Right lobe of liver (tissue), 6 donors: ENCODE data around the gene BRD1. TPM values are rescaled to one million over a fixed set of nuclear protein-coding genes. Genes with fewer than 3 reads are reported as not detected.

ENCODE experiments used
- ATAC-seq, 4 donors: fragments of 200-7000 bp; cut with Tn5 transposase; one replicate each; pipeline ENCODE4 v1.9.1; 2020; ENCODE audit warnings: mild to moderate bottlenecking in 4 of 4, moderate library complexity in 4 of 4
- DNase-seq, 3 donors: peaks; one replicate each; pipeline ENCODE4 v3.0.0-alpha.2; 2020
- H3K27ac ChIP-seq, 3 donors: fragments of 200-600 bp; one replicate each; pipeline ENCODE4 v1.8.0; 2022
- H3K27me3 ChIP-seq, 2 donors: fragments of 200-600 bp; one replicate each; pipeline ENCODE4 v1.8.0; 2022
- H3K36me3 ChIP-seq, 4 donors: fragments of 200-600 bp; sonication (generic) in 1 of 4; one replicate each; pipeline versions ENCODE4 v1.5.1 to v1.8.0; 2017 to 2022; ENCODE audit warnings: control low read depth in 1 of 4
- H3K4me1 ChIP-seq, 4 donors: fragments of 200-600 bp; sonication (generic) in 1 of 4; one replicate each; pipeline versions ENCODE4 v1.5.1 to v1.8.0; 2017 to 2022; ENCODE audit warnings: control low read depth in 1 of 4
- H3K4me3 ChIP-seq, 3 donors: fragments of 200-600 bp; one replicate each; pipeline ENCODE4 v1.8.0; 2022
- H3K9me3 ChIP-seq, 4 donors: fragments of 200-600 bp; sonication (generic) in 1 of 4; one replicate each; pipeline versions ENCODE4 v1.5.1 to v1.8.0; 2017 to 2022; ENCODE audit warnings: control low read depth in 1 of 4
- POLR2A ChIP-seq: fragments of 450-650 bp; IDR thresholded peaks from one replicate; pipeline ENCODE4 v1.6.1; 2017; ENCODE audit warnings: antibody characterized with exemption, mild to moderate bottlenecking
- WGBS: methylation state at CpG from one replicate; pipeline ENCODE4 v1.1.6; 2018; ENCODE audit warnings: low coverage, low lambda C conversion rate; ENCODE audit not compliant: insufficient coverage; ENCODE audit errors: missing lambda C conversion rate; 5-methylcytosine and 5-hydroxymethylcytosine counted together
- intact Hi-C, 2 donors: fragments of 100-400 bp; cut with DNase I; formaldehyde crosslinking; loops; one replicate each; pipeline versions ENCODE4 v1.11.2 to v1.14.1; 2022
- total RNA-seq, 6 experiments: library from RNA; depleted of rRNA in 2 of 6; stranded (reverse); fragments of >200 nt in 2 of 6; fragmentation: NEBNext Ultra II Directional in 3 of 6; extraction: Animal tissue kit (Norgen Biotek cat#: 25700) in 3 of 6; gene quantifications; one replicate each; pipeline versions ENCODE4 v1.1.0 to v1.2.4, GENCODE V29; 2016 to 2023
- TF ChIP-seq, protein P1 (sequence below), 4 donors: fragments of 200-600 bp in 3 of 4; fragments of 450-650 bp in 1 of 4; IDR thresholded peaks; one replicate each; pipeline versions ENCODE4 v1.5.1 to v1.8.0; 2016 to 2022; ENCODE audit warnings: antibody characterized with exemption in 4 of 4, mild to moderate bottlenecking in 2 of 4
- donor health status: DM: no; HTN: yes; CAD: no.
- donor health status: DM: no; HTN: no; CAD: no.
- donor health status: DM: no; HTN: no; CAD: no.
- donor health status: DM: no; HTN: yes; CAD: no.
- donor health status: DM: no; HTN: yes; CAD: no.

BRD1 gene
- total RNA-seq, 6 experiments from 2014 or later, result 9.3 to 17.8 (median 11.6) TPM

DNA sequence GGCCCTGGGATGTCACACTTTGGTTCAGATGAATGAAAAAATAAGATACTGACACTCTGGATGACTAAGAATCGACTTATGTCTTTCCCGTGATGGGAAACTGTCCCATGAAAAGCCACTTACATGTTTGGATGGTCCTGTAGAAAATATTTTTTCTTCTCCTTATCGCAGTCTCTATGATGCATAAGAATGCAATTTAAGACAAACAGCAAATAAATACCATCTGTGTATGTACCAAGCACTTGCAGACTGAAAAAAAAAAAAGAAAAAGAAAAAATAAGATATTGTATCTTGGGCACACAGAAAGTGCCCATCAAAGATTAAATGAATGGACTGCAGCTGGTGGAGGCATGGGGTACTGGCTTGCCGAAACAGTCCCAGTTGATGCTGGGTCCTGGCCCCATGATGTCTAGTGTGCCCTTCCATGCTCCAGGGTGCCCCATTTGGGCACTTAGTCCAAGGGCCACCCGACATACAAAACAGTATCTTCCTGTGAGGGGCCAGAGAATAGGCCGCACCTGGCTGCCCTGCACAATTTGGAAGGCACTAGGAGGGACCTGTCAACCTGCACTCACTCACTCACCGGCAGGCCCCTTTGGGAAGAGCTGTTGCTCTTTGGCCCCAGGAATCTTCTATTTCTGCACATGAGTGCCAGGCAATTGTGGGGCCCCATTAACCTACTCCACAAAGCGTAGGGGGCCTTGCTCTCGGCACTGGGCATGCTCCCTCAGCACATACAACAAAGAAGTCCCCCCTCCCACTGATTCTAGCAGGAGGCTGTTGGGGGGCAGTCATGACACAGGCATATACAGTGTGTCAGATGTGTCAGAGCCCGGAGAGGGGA, 23.5 kb upstream of the BRD1 start:
- Histone ChIP-seq H3K4me3 (no peak overlapping the region), H3K27ac (no peak overlapping the region), H3K4me1 (peaks cover 0 to 26% (median 11%) of the 10 kb centered on the region in 4 donors), H3K9me3 (no peaks in the 10 kb centered on the region), H3K27me3 (peaks cover 0 to 5% of the 10 kb centered on the region in 2 donors), H3K36me3 (no peaks in the 10 kb centered on the region)
- ATAC-seq, result no peak
- WGBS, result 71% methylated on average over 5 of the region's 10 CpGs
- TF ChIP-seq POLR2A, result no peak
- TF ChIP-seq, protein P1, sequence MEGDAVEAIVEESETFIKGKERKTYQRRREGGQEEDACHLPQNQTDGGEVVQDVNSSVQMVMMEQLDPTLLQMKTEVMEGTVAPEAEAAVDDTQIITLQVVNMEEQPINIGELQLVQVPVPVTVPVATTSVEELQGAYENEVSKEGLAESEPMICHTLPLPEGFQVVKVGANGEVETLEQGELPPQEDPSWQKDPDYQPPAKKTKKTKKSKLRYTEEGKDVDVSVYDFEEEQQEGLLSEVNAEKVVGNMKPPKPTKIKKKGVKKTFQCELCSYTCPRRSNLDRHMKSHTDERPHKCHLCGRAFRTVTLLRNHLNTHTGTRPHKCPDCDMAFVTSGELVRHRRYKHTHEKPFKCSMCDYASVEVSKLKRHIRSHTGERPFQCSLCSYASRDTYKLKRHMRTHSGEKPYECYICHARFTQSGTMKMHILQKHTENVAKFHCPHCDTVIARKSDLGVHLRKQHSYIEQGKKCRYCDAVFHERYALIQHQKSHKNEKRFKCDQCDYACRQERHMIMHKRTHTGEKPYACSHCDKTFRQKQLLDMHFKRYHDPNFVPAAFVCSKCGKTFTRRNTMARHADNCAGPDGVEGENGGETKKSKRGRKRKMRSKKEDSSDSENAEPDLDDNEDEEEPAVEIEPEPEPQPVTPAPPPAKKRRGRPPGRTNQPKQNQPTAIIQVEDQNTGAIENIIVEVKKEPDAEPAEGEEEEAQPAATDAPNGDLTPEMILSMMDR (IDR thresholded peaks at IDR 0.05), result no peak
- no peak for DNase-seq
- intact Hi-C loops, result no loop called here

DNA sequence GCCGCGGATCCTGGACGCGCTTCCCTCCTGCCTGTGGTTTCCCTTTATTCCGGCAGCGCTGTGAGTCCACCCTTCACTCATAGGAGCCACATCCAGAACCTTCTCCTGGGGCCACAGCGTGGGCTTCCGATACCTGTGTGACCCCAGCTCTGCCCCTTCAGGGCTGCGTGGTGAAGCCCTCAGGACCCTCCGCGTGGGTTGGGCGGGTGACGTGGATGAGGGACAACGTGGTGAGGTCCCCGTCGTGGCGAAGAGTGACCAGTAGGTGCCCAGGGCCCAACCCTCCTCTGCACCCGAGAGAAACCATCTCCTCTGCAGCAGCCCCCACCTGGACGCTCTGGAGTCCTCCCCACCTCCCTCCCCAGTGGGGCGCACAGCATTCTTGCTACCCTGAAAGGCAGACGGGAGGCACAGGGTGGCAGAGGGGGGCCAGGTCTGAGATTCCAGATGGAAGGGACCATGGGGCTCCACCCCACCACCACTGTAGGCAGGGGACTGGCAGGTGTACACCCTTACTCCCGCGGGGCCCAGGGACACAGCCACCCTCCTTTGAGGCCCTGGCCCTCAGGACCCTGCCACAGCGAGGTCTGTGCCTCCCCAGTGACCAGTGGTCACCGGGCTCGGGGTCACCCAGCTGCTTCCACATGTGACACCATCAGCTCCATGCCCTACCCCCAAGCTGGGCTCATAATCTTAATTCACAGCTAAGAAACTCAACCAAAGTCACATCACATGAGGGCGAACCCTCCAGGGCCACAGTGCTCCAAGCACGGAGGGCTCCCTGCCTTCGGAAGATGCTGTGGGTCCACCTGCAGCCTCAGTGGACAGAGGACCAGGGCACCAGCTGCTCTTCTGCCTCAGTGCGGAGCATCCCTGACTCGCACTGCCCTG, 22.6 kb upstream of the BRD1 start:
- Histone ChIP-seq H3K36me3 (no peaks in the 10 kb centered on the region), H3K27me3 (peaks cover 0 to 5% of the 10 kb centered on the region in 2 donors), H3K27ac (no peak overlapping the region), H3K4me1 (peaks cover 0 to 20% (median 7%) of the 10 kb centered on the region in 4 donors), H3K9me3 (no peaks in the 10 kb centered on the region), H3K4me3 (no peak overlapping the region)
- ATAC-seq (no peak), DNase-seq (no peak)
- WGBS, result 60% methylated on average over 3 of the region's 31 CpGs
- TF ChIP-seq, protein P1 (IDR thresholded peaks at IDR 0.05), result no peak
- no peak for TF ChIP-seq POLR2A
- intact Hi-C loops, result no loop called here

DNA sequence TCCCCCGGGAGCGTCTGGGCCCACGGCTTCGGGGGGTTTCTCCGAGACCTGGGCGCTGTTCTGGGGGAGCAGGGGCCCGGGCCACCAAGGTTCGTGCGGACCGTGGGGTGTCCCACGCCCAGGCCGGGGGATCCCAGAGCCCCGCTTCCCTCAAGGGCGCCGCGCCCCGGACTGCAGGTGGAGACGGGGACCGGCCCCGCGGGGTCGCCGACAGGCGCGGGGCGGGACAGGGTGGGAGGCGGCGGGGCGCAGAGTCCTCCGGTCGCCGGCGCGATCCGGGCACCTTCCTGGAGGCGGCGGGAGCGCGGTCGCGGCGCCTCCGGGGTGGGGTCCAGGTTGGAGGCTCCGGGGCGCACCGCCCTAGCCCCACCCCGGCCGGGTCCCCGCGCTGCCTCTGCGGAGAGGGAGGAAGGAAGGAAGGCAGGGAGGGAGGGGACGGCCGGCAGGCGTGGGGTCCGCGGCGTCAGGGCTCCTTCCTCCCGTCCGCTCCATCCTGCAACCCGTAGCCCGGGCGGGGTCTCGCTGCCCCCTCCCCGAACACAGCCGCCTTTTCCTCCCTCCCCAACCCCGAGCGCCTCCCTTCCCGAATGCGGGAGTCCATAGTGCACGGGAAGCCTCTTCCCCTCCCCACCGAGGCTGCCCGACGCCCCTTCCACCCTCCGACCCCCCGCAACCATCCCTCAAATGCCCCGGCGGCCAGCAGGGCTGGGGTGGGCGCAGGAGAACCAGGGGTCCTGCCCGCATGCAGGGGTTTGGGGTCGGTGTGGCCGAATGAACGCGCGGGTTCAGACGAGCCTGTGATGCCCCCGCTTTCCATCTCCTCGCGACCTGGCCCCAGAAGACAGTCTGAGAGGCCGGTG, 21.7 kb upstream of the BRD1 start:
- WGBS, result 7% methylated on average over 21 of the region's 89 CpGs
- no peaks in the 10 kb centered on the region for H3K9me3 ChIP-seq
- H3K27me3 ChIP-seq, result peaks cover 0 to 5% of the 10 kb centered on the region in 2 donors
- intact Hi-C loops, result no loop called here
- TF ChIP-seq, protein P1 (IDR thresholded peaks at IDR 0.05), result no peak
- TF ChIP-seq POLR2A, result no peak
- H3K27ac ChIP-seq, result no peak overlapping the region
- no peaks in the 10 kb centered on the region for H3K36me3 ChIP-seq
- DNase-seq (no peak), ATAC-seq (no peak)
- peaks cover 0 to 15% (median 4%) of the 10 kb centered on the region in 4 donors for H3K4me1 ChIP-seq
- peak overlapping the region; percentile 41 to 56 (median 46) for H3K4me3 ChIP-seq

DNA sequence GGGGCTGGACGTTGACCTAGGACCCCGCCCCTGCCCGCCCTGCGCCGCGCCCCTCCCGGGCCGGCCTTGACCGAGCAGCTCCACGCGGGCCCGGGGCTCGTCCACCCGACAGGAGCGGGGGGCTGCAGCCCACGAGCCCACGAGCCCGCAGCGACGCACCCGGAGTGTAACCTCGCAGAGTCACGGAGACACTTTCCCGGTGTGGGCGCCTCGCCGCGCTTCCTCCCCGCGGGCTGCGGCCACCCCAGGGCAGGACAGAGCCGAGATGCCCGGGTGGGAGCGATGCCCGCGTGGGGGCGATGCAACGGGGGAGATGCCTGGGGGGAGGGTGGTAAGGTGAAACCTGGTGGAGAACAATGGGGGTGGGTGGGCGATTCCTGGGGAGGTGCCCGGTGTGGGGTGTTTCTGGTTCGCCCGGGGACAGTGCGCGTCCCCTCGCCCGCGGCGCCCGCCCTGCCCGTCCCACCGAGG, 21.1 kb upstream of the BRD1 start:
- intact Hi-C loops, result no loop called here
- peaks cover 0 to 15% (median 4%) of the 10 kb centered on the region in 4 donors for H3K4me1 ChIP-seq
- H3K36me3 ChIP-seq, result no peaks in the 10 kb centered on the region
- DNase-seq, result no peak
- peak overlapping the region; percentile 41 to 56 (median 46) for H3K4me3 ChIP-seq
- H3K27ac ChIP-seq, result no peak overlapping the region
- H3K9me3 ChIP-seq, result no peaks in the 10 kb centered on the region
- WGBS, result no CpG with 5 or more reads among the region's 51 CpGs
- TF ChIP-seq, protein P1 (IDR thresholded peaks at IDR 0.05), result no peak
- no peak for TF ChIP-seq POLR2A
- ATAC-seq, result no peak
- H3K27me3 ChIP-seq, result peaks cover 0 to 5% of the 10 kb centered on the region in 2 donors
